GM19395 (cell line): ENCODE results near the gene PYDC1.
A peak's percentile ranks its signal among the peaks of the same experiment; 100 is the strongest.
"Not testable (repeated sequence)": the region's sequence is repeated elsewhere in the genome, so short reads cannot be mapped to it uniquely, and the experiment has no call there.

Experiments used
- ATAC-seq: cut with Tn5 transposase; IDR thresholded peaks from one replicate; pipeline ENCODE4 v1.9.1; 2021; ENCODE audit warnings: mild to moderate bottlenecking, moderate library complexity; ENCODE audit not compliant: unreplicated experiment

Gene PYDC1

GRCh38 chr16:31182391-31182790 lies 34.5 kb downstream of the PYDC1 start:
- ATAC-seq = no peak

GRCh38 chr16:31181102-31181830 lies 35.7 kb downstream of the PYDC1 start:
- ATAC-seq = no peak

GRCh38 chr16:31179747-31180459 lies 37.0 kb downstream of the PYDC1 start, which contains the start of gene FUS:
Gene FUS (plus strand): TSS chr16:31180139. CDS start chr16:31180215, 76 bp downstream.
- peak; percentile 56 for ATAC-seq

DNA sequence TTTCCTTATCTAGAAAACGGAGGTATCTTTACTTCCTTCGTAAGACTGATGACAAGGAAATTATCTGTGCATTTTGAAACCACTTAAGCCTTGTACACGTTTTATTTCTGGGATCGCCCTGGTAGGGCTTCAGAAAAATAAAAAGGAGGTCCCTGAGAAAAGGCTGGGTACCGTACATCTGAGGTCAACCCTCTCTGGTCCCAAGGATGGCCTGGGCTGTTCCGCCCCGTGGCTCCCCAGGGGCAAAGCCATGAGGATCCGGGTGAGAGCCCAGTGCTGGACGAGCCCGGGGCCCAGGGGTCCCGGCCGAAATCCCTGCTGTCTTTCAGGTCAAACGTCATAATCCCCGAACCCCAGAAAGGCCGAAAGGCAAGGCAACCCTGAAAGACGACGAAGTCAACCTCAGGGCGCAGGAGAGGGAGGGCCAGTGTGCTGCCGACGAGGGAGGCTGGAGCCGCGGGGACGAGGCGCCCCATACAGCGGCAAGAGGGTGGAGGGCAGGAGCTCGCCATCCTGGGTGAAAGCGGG lies 37.7 kb downstream of the PYDC1 start:
- peak; percentile 6 for ATAC-seq

- no peak for ATAC-seq
Observed at GRCh38 chr16:31177136-31177535, 39.8 kb downstream of the PYDC1 start.

GRCh38 chr16:31170048-31170447 lies 46.9 kb downstream of the PYDC1 start:
- not testable (repeated sequence) for ATAC-seq

DNA sequence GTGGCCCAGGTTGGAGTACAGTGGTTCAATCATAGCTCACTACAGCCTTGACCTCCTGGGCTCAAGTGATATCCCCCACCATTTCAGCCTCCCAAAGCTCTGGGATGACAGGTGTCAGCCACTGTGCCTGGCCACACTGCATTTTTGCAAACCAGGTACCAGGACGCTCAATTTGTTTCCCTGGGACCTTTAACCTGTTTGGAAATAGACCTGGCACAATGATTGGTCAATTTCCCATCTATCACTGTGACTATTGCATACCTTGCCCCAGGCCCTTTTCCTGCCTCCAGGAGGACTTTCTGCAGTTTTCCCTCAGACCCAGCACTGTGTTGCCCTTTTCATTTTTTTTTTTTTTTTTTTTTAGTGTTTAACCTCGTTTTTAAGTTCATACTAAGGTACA lies 48.1 kb downstream of the PYDC1 start:
- ATAC-seq = no peak

DNA sequence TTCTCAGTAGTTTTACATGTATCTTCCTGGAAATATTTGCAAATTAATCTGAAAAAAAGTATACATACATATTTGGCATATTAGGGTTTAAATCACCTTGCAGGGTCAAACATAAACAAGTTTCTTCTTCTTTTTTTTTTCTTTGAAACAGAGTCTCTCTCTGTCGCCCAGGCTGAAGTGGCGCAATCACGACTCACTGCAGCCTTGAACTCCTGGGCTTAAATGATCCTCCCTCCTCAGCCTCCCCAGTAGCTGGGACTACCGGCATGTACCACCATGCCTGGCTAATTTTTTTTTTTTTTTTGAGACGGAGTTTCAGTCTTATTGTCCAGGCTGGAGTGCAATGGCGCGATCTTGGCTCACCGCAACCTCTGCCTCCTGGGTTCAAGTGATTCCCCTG lies 49.6 kb downstream of the PYDC1 start:
- no peak for ATAC-seq
